Neutrophil (primary cell): ENCODE results near the gene CXCR6.
A peak's percentile ranks its signal among the peaks of the same experiment; 100 is the strongest.

Experiments used
- H3K27ac ChIP-seq: fragments of 200-600 bp; sonication (generic); 2 replicates; pipeline ENCODE4 v1.5.1; 2016; ENCODE audit warnings: mild to moderate bottlenecking, moderate library complexity
- H3K27me3 ChIP-seq: fragments of 200-600 bp; sonication (generic); 2 replicates; pipeline ENCODE4 v1.6.0; 2016; ENCODE audit warnings: mild to moderate bottlenecking
- H3K36me3 ChIP-seq: fragments of 200-600 bp; sonication (generic); 2 replicates; pipeline ENCODE4 v1.5.1; 2017
- H3K4me1 ChIP-seq, 2 experiments: fragments of 200-600 bp in 1 of 2; sonication (generic) in 1 of 2; 1 replicate in 1 of 2; 2 replicates in 1 of 2; pipeline versions ENCODE4 v1.5.1 to v1.6.1; 2013 to 2016; ENCODE audit warnings: low read depth in 1 of 2, low read length in 1 of 2, mild to moderate bottlenecking in 1 of 2, moderate library complexity in 1 of 2; ENCODE audit not compliant: control insufficient read depth in 1 of 2, insufficient read depth in 1 of 2
- H3K4me3 ChIP-seq, 2 experiments: fragments of 200-600 bp in 1 of 2; sonication (generic) in 1 of 2; 1 replicate in 1 of 2; 2 replicates in 1 of 2; pipeline ENCODE4 v1.5.1; 2013 to 2016; ENCODE audit warnings: low read depth in 1 of 2, low read length in 1 of 2, mild to moderate bottlenecking in 1 of 2, moderate library complexity in 1 of 2
- H3K9me3 ChIP-seq: fragments of 200-600 bp; sonication (generic); 2 replicates; pipeline ENCODE4 v1.5.1; 2016
- TF ChIP-seq, protein P1 (sequence below): fragments of 200-600 bp; sonication (generic); IDR thresholded peaks from 2 replicates; pipeline ENCODE4 v1.5.1; 2016; ENCODE audit warnings: antibody characterized with exemption

CXCR6 gene

DNA sequence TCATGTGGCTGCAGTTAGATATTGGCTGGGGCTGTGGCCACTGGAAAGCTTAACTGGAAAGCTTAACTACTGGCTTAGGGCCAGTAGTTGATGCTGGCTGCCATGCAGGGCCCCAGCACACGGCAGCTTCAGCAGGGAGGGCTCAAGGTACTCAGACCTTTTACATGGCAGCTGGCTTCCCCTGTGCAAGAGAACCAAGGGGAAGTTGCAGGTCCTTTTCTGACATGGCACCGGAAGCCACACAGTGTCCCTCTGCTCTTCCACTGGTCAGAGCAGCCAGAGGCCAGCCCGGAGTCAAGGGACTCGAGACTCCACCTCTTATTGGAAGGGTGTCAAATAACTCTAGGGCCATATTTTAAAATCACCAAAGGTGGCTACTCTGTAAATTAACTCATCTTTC, 32.4 kb upstream of the CXCR6 start:
- H3K4me3 ChIP-seq: no peak overlapping the region
- TF ChIP-seq, protein P1, sequence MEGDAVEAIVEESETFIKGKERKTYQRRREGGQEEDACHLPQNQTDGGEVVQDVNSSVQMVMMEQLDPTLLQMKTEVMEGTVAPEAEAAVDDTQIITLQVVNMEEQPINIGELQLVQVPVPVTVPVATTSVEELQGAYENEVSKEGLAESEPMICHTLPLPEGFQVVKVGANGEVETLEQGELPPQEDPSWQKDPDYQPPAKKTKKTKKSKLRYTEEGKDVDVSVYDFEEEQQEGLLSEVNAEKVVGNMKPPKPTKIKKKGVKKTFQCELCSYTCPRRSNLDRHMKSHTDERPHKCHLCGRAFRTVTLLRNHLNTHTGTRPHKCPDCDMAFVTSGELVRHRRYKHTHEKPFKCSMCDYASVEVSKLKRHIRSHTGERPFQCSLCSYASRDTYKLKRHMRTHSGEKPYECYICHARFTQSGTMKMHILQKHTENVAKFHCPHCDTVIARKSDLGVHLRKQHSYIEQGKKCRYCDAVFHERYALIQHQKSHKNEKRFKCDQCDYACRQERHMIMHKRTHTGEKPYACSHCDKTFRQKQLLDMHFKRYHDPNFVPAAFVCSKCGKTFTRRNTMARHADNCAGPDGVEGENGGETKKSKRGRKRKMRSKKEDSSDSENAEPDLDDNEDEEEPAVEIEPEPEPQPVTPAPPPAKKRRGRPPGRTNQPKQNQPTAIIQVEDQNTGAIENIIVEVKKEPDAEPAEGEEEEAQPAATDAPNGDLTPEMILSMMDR: no peak
- no peaks in the 10 kb centered on the region for H3K9me3 ChIP-seq
- peak overlapping the region; percentile 36 for H3K27ac ChIP-seq
- no peaks in the 10 kb centered on the region for H3K36me3 ChIP-seq
- peaks cover 0 to 14% of the 10 kb centered on the region in 2 experiments for H3K4me1 ChIP-seq
- no peaks in the 10 kb centered on the region for H3K27me3 ChIP-seq

DNA sequence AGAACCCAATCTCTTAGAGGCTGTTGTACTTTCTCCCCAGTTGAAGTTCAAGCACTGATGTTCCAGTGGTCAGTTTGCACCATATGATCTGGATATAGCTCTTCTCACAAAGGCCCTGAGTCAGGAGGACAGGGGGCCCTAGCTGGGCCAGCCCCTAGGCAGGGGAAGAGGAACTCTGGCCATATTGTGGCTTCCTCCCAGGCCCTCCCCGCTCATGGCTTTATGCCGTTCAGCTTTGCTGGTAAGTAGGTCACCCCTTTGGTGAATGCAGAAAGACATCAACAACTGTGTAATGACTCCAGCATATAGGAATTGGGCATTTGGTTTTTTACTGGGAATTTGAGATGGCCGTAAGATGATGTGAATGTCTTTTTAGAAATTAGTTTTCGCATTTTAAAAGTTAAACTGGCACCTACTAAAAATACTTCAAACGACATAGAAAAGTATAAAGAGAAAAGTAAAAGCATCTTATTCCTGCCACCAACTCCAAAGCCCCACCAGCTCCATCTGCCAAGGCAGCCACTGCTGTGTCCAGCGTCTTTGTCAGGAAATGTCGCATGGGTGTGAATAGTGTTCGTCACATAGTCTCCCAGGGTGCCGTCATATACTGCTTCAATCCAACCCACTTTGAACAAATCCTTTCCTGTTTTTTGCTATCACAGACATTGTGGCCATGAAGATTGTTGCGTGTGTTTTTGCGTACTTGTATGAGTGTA, 31.6 kb upstream of the CXCR6 start:
- H3K4me1 ChIP-seq: peaks cover 0 to 14% of the 10 kb centered on the region in 2 experiments
- H3K36me3 ChIP-seq: no peaks in the 10 kb centered on the region
- H3K9me3 ChIP-seq: no peaks in the 10 kb centered on the region
- H3K4me3 ChIP-seq: no peak overlapping the region
- TF ChIP-seq, protein P1: no peak
- peak overlapping the region; percentile 36 for H3K27ac ChIP-seq
- H3K27me3 ChIP-seq: no peaks in the 10 kb centered on the region

DNA sequence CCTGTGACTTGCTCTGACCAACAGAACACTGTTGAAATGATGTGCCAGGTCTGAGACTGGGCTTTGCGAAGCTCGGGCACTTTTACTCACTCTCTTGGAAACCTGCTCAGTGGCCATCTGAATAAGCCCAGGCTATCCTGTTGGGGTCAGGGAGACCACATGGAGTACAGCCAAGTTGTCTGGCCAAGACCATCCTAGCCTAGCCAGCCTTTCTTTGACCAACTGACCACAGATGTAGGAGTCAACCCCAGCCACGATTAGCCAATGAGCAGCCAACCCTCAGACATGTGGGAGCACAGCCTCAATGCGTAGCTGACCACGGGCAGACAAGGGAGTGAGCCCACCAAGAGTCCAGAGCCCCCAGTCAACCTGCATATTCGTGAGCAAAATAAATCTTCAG, 30.8 kb upstream of the CXCR6 start:
- H3K4me3 ChIP-seq: no peak overlapping the region
- H3K4me1 ChIP-seq: peaks cover 0 to 14% of the 10 kb centered on the region in 2 experiments
- H3K27me3 ChIP-seq: no peaks in the 10 kb centered on the region
- no peaks in the 10 kb centered on the region for H3K9me3 ChIP-seq
- TF ChIP-seq, protein P1: no peak
- H3K27ac ChIP-seq: no peak overlapping the region
- no peaks in the 10 kb centered on the region for H3K36me3 ChIP-seq

DNA sequence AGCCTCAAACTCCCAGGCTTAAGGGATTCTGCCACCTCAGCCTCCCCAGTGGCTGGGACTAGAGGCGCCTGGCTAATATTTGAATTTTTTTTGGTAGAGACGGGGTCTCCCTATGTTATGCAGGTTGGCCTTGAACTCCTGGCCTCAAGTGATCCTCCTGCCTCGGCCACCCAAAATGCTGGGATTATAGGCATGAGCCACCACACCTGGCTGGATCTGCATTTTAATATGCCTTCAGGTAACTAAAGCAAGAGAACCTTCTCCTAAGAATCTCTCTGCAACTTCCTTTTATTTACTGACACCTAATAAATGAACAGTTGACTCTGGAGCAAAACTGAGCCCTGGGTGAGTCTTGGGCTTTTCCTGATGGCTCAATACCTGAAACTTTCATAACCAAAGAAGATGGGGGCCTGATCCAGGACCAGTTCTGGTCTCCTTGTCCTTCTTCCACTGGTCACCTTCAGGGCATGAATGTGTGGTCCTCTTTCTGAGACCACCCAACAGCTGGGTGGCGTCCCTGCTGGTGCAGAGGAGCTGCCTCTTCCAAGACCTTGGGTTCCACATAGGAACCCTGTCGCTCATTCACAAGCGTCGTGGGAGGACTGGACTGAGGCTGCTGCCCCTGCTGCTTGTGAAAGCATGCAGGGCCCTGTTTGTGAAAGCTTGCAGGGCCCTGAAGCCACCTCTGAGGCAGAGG, 28.8 kb upstream of the CXCR6 start:
- H3K27ac ChIP-seq: no peak overlapping the region
- H3K4me1 ChIP-seq: peaks cover 0 to 14% of the 10 kb centered on the region in 2 experiments
- TF ChIP-seq, protein P1: no peak
- H3K4me3 ChIP-seq: no peak overlapping the region
- H3K36me3 ChIP-seq: no peaks in the 10 kb centered on the region
- no peaks in the 10 kb centered on the region for H3K27me3 ChIP-seq
- no peaks in the 10 kb centered on the region for H3K9me3 ChIP-seq

DNA sequence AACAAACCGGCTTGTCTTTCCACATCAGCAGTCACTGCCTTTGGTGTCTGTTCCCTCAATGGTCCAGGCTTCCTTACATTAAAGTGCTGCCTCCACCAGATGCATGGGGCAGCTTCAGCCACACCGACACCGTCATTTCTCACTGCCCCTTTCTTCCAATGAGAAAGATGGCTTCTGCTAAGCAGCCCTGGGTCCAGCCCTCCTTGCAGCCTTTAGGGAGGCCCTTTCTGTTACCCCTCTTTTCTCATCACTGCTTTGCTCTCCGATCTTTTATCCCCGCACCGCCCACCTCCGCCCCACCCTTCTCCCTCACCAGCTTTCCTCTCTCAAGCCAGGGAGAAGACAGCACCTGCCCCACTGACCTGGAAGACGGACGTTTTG, 28.2 kb upstream of the CXCR6 start:
- H3K4me1 ChIP-seq: peaks cover 0 to 14% of the 10 kb centered on the region in 2 experiments
- TF ChIP-seq, protein P1: no peak
- no peak overlapping the region for H3K4me3 ChIP-seq
- no peak overlapping the region for H3K27ac ChIP-seq
- H3K9me3 ChIP-seq: no peaks in the 10 kb centered on the region
- peaks cover 2% of the 10 kb centered on the region for H3K36me3 ChIP-seq
- no peaks in the 10 kb centered on the region for H3K27me3 ChIP-seq
